ENCODE measurements around the gene COL18A1.

COL18A1 gene

GRCh38 chr21:45415943-45416611, 11.1 kb downstream of the COL18A1 start:
- no peak for DNase-seq (ENCODE audit: low read depth)
- peak overlapping the region; percentile 3 for H3K4me3 ChIP-seq (ENCODE audit: low read length)
- no peak for TF ChIP-seq CTCF (conservative IDR thresholded peaks at IDR 0.05; ENCODE audit: low read depth, low read length)

DNA sequence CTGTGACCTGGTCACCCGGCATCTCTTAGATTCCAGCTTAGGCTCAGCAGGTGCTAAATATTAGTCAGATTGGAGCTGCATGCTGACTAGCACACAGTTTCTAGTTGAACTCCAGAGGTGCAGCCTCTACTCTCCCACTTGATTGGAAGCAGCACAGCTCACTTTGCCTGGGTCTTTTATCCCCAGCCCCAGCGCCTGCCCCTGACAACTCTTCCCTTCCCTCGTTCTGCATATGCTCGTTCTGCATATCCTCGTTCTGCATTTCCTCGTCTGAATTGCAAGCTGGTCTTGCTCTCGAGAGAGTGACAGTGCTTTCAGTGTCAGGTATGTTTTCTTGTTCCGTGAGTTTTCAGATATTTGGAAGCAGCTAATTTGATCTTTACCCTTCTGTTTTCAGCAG, 11.7 kb downstream of the COL18A1 start:
- DNase-seq (ENCODE audit: low read depth) = no peak
- no peak for TF ChIP-seq CTCF (conservative IDR thresholded peaks at IDR 0.05; ENCODE audit: low read depth, low read length)
- peak overlapping the region; percentile 3 for H3K4me3 ChIP-seq (ENCODE audit: low read length)

- peak overlapping the region; percentile 31 for H3K4me3 ChIP-seq (ENCODE audit: low read length)
- DNase-seq (ENCODE audit: low read depth) = no peak
- TF ChIP-seq CTCF (conservative IDR thresholded peaks at IDR 0.05; ENCODE audit: low read depth, low read length) = no peak
These were observed 12.4 kb downstream of the COL18A1 start for GRCh38 chr21:45417256-45417950.

GRCh38 chr21:45417951-45418300, 13.0 kb downstream of the COL18A1 start:
- TF ChIP-seq CTCF (conservative IDR thresholded peaks at IDR 0.05; ENCODE audit: low read depth, low read length) = no peak
- H3K4me3 ChIP-seq (ENCODE audit: low read length) = peak overlapping the region; percentile 31

GRCh38 chr21:45418301-45419071, 13.5 kb downstream of the COL18A1 start:
- no peak for DNase-seq (ENCODE audit: low read depth)
- H3K4me3 ChIP-seq (ENCODE audit: low read length) = peak overlapping the region; percentile 31
- TF ChIP-seq CTCF (conservative IDR thresholded peaks at IDR 0.05; ENCODE audit: low read depth, low read length) = no peak

More at GRCh38 chr21:45417951-45418300, 13.0 kb downstream of the COL18A1 start:
- DNase-seq (ENCODE audit: low read depth) = no peak

DNA sequence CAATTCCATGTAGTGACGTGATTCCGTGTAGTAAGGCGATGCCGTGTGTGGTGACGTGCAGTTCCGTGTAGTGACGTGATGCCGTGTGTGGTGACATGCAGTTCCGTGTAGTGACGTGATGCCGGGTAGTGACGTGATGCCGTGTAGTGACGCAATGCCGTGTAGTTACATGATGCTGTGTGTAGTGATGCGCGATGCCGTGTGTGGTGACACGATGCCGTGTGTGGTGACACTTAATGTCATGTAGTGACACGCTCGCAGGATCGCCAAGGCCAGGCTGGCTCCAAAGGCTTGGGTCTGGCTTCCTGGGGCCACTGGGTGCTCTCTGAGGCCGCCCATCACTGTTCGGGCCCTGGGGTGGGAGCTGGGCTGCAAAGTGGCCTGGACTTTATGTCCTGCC, 14.2 kb downstream of the COL18A1 start:
- DNase-seq (ENCODE audit: low read depth) = no peak
- TF ChIP-seq CTCF (conservative IDR thresholded peaks at IDR 0.05; ENCODE audit: low read depth, low read length) = no peak
- H3K4me3 ChIP-seq (ENCODE audit: low read length) = no peak overlapping the region

Data from retinal pigment epithelial cell (primary cell).